NCI-H2227 treated with DMSO at 0.1 percent for 48 hours (cell line): ENCODE results near the gene MPST.
"Not testable (repeated sequence)": the region's sequence is repeated elsewhere in the genome, so short reads cannot be mapped to it uniquely, and the experiment has no call there.

ENCODE experiments used
- DNase-seq: peaks from one replicate; lab custom pipeline; 2025; lab: John Stamatoyannopoulos, UW

MPST gene

GRCh38 chr22:37019309-37020191, at the start of gene MPST, which contains the start of gene TST:
Gene MPST (plus strand): TSS chr22:37019742. CDS start chr22:37019837, 95 bp downstream.
Gene TST (minus strand): TSS chr22:37019447. CDS start chr22:37018732, 715 bp downstream.
- DNase-seq = peak; percentile 51

DNA sequence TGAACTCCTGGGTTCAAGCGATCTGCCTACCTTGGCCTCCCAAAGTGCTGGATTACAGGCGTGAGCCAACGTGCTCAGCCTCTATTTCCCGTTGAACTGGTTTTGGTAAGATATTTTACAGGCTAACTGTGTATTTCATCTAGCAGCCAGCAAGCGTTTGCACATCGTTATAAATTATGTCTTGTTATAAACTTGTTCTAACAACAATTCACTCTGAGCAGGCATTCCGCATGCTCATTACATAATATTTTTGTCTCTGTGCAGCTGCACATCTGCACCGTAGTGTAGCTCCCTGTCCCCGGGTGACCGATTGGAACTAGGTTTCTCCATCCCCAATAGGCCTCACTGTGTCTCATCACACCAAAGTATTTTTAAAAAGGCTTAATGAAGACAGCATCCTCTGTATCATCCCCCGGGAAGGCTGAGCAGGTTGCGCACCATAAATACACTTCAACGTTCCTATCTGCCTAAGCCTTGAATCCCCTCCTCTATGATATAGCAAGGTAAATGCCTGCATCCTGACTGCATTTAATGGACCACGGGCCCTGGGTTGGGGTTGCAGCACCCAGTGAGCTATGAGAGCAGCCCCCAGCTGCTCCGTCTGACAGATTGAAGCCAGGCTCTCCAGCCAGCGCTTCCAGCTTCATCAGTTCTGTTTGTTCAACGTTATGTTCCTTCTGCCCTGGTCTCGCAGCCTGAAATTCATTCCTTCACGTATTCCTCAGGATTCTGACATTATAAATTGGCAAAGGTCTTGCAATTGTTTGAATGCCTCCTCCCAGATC, 48.0 kb upstream of the MPST start:
- DNase-seq = no peak

DNA sequence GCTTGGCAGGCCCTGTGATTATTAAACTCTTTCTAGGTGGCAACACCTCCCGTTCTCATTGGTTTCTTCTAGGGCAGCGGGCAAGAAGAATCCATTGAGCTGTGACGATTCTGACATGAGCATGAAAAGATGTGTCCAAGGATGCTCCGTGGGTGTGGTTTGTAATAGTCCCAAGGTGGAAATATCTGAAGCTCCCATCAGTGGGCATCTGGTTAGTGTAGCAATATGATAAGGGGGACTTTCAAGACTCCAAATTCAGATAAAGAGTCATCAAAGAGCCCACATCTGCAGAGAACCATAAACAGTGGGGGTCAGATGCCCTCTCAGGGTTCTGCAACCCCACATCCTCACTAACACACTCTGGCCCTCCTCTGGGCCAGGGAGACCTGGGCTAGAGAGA, 42.9 kb upstream of the MPST start:
- no peak for DNase-seq

DNA sequence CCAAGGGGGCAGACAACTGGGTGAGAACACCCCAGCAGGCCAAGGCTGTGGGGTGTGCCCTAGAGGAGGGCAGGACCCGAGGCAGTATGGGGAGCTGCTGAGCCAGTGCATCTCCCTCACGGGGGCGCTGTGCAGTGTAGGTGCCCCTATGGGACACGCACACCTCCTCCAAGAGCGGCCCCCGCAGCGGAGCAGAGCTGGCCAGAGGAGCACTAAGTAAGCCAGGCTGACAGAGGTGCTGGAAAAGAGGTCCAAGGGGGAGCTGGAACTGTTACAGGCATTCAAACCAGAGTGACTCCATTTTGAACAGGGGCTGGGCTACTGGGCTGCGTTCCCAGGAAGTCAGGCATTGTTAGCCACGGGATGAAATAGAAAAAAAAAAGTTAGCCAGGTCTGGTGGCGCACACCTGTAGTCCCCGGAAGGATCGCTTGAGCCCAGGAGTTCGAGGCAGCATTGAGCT, 42.1 kb upstream of the MPST start:
- DNase-seq = no peak

GRCh38 chr22:36977947-36978660, 41.4 kb upstream of the MPST start:
- DNase-seq = peak; percentile 86

DNA sequence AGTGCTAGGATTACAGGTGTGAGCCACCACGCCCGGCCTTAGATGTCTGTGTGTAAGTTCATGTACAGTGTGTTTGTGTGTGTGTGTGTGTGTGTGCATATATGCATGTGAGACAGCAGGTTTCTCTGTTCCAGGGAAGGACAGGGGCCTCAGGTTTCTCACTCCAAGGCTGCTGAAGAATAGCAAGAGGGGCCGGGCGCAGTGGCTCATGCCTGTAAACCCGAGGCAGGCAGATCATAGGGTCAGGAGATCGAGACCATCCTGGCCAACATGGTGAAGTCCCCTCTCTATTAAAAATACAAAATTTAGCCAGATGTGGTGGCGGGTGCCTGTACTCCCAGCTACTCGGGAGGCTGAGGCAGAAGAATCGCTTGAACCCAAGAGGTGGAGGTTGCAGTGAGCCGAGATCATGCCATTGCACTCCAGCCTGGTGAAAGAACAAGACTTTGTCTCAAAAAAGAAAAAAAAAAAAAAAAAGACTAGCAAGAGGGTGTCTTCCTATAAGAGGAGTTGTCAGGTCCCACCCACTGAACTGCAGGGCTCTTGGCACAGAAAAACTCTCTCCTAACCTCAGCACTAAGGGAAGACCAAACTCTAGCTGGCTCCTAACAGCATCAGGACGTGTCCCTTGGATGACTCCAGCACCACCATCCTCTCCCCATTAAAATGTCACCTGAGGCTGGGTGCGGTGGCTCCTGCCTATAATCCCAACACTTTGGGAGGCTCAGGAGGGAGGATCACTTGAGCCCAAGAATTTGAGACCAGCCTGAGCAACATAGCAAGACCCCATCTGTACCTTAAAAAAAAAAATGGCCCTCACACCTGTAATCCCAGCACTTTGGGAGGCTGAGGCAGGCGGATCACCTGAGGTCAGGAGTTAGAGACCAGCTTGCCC, 40.3 kb upstream of the MPST start:
- no peak for DNase-seq

DNA sequence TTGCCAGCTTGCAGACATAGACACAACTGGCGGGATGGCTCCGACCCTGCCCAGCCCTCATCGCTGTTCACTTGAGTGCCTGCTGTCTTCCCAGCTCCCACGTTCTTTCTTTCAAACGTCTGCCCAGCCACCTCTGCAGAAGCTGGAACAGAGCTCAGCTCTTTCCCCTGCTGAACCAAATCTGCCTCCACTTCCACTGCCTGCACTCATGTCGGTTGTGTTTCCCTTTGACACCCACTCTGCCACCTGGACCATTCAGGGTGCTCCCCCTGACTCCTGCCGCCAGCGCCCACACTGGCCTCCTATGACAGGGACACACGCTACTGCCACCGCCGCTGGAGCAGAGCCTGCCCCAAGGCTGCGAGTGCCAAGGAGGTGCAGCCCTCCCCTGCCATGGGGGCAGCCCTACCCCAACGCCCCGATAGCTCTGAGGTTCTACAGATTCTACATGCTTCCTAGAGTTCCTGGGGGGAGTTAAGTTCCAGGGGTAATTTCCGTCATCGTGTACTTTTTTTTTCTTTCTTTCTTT, 38.2 kb upstream of the MPST start:
- DNase-seq = no peak

- no peak for DNase-seq
These were observed 37.4 kb upstream of the MPST start for GRCh38 chr22:36982136-36982535.

DNA sequence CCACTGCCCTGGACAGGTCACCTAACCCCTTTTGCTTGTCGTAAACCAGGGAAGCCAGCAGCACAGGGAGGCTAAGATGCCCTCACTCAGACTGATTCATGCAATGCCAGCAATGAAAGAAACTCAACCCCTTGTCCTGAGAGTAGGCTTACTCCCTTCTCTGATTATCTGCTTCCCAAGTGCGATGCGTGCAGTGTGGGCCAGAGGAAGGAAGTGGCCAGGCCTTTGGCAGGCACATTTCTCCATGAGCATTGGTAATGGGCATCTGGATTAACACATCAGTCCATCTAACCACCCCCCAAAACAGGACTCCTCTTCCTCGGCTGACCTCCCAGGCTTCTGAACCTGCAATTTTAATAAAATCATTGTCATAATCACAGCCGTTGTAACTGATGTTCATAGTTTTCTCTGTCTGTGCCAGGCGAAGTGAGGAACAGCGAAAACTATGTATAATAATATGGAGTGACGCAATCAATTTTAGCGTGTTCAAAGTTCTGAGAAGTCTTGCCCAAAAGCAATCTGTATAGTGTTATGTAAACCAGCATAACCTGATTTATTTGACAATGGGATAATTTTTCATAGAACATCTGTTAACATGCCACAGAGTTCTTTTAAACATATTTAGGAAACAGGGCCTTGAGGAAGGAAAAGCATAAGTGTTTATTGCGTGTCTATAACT, 34.2 kb upstream of the MPST start:
- no peak for DNase-seq

- no peak for DNase-seq
These were observed 33.2 kb upstream of the MPST start for GRCh38 chr22:36986242-36986821.

DNA sequence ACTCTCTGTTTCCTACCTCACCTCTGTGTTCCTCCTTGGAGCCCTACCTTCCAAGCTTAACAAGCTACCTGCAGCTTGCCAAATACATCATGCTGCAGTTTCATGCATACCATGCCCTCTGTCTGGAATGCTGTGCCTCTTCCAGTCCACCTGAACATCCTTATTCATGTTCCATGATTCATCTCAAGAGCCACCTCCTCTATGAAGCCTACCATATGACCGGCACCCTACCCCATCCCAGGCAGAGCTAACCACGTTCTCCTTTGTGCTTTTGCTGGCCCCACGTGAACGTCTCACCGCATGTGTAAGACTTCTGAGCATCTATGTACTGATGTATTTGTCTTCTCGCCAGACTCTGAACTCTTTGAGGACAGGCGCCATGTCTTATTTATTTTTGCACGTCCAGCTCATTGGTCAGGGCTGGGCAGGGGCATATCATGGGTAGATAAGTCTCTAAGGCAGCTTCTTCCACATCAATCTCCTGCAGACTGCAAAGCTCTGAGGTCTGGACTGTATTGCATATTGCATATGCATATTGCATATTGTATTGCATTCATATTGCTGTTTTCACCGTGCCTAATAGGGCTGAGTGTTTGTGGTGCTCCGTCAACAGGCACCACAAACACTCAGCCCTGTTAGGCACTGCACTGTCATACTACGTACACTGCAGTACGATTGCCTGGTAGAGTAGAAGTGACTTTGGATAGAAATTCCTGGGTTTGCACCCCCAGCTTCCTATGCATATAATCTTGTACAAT, 31.3 kb upstream of the MPST start:
- no peak for DNase-seq

- not testable (repeated sequence) for DNase-seq
These were observed 30.5 kb upstream of the MPST start for GRCh38 chr22:36989012-36989411.

GRCh38 chr22:36990457-36990856, 29.1 kb upstream of the MPST start:
- no peak for DNase-seq

GRCh38 chr22:36991206-36991605, 28.3 kb upstream of the MPST start:
- no peak for DNase-seq

DNA sequence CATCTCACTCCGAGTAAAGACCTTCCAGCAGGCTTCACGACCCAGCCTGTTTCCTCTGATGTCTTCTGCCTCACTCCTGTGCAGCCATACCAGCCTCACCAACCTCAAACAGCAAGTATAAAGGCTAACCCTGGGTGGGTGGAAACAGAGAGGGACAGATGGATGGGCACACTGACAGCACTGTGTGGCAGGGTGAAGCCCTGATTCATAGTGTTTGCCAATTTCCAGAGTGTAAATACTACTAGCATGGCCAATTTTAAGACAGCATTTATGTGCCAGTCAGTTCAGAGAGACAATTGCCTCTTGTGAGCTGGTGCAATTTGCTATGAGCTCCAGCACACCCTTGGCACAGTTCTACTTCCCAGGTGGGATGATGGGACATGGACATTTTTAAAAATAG, 21.8 kb upstream of the MPST start:
- no peak for DNase-seq

GRCh38 chr22:36998620-36999351, 20.8 kb upstream of the MPST start:
- DNase-seq = no peak

DNA sequence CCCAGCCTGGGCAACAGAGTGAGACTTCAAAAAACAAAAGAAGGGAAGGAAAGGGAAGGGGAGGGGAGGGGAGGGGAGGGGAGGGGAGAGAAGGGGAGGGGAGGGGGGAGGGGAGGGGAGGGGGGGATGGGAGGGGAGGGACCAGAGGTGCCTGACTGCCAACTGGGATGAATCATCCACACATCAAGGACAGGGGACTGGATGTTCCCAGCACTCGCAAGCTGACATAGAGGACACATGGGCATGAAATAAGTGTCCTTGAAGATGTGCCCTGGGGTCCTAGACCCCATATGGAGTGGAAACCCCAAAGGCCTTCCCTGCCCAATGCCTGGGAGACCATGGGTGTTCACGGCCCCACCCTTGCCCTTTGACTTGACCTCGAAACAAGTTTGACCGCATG, 20.1 kb upstream of the MPST start:
- DNase-seq = no peak

DNA sequence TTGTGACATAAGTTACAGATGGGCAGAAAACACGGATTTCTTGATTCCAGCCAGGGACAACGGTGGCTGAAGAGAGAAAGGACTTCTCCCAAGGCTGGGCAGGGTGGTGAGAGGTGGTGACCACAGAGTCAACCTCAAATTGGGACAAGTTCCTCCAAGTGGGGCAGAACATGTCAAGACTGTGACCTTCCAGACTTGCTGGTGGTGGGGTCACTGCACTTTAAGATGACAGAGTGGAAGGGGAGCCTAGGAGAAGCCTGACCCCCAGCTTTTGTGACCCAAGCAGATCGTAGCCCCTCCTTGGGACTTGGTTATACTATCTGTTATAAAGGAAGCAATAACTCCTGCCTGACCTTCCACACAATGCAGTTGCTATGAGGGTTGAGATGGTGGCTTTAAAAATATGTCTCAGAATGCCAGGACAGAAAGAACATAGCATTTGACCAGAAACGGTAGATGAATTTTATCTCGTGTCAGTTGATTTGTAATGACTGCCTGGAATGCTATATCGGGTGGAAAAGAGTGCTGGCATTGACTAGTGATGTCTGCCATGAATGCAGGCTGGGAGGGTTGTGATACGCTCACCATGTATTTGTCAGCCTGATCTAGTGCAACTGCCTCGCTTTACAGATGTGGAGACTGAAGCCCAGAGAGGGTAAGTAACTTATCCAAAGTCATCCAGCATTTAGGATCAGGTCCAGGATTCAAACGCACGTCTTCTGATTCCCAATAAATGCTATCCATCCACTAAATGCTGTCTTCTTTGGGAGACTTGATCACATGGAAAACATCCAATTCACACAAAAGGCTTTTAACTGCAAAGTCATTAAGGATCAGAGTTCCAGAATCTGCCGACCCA, 18.6 kb upstream of the MPST start:
- no peak for DNase-seq
